WTC11 (cell line): ENCODE data around the gene INO80B. TPM values are rescaled to one million over a fixed set of nuclear protein-coding genes. Genes with fewer than 3 reads are reported as not detected.

Experiments used
- AFF4 ChIP-seq: sonication (generic); formaldehyde crosslinking; IDR thresholded peaks from 2 replicates; pipeline ENCODE4 v1.8.1; 2023; ENCODE audit warnings: mild to moderate bottlenecking, missing genetic modification reagents, borderline replicate concordance
- ELF4 ChIP-seq: sonication (generic); formaldehyde crosslinking; IDR thresholded peaks from 2 replicates; pipeline ENCODE4 v1.8.1; 2022; ENCODE audit warnings: low read depth, mild to moderate bottlenecking, moderate library complexity, missing genetic modification reagents
- ETV6 ChIP-seq: sonication (generic); formaldehyde crosslinking; IDR thresholded peaks from 2 replicates; pipeline ENCODE4 v1.8.1; 2022; ENCODE audit warnings: mild to moderate bottlenecking, missing genetic modification reagents
- IRF2 ChIP-seq: sonication (generic); formaldehyde crosslinking; IDR thresholded peaks from 2 replicates; pipeline ENCODE4 v1.8.0; 2022; ENCODE audit warnings: low read depth, missing genetic modification reagents, borderline replicate concordance
- JAZF1 ChIP-seq: fragments of 250-450 bp; sonication (Bioruptor Pico); IDR thresholded peaks from 2 replicates; pipeline ENCODE4 v1.9.0; 2021; ENCODE audit warnings: moderate library complexity, mild to moderate bottlenecking, inconsistent platforms
- MXD4 ChIP-seq: fragments of 250-450 bp; sonication (Bioruptor Pico); IDR thresholded peaks from 2 replicates; pipeline ENCODE4 v1.8.0; 2021; ENCODE audit warnings: mild to moderate bottlenecking, moderate library complexity, borderline replicate concordance
- MYBL2 ChIP-seq: sonication (generic); formaldehyde crosslinking; IDR thresholded peaks from 2 replicates; pipeline ENCODE4 v1.8.1; 2023; ENCODE audit warnings: mild to moderate bottlenecking, moderate library complexity, missing genetic modification reagents
- NFATC4 ChIP-seq: fragments of 250-450 bp; sonication (Bioruptor Pico); IDR thresholded peaks from 2 replicates; pipeline ENCODE4 v1.9.0; 2021; ENCODE audit warnings: mild to moderate bottlenecking
- NFE2L1 ChIP-seq: sonication (generic); formaldehyde crosslinking; IDR thresholded peaks from 2 replicates; pipeline ENCODE4 v1.8.1; 2023; ENCODE audit warnings: missing genetic modification reagents
- NFYB ChIP-seq: sonication (generic); formaldehyde crosslinking; conservative IDR thresholded peaks from 2 replicates; pipeline ENCODE4 v1.8.0; 2022; ENCODE audit warnings: low read depth, missing genetic modification reagents
- NR3C1 ChIP-seq: sonication (generic); formaldehyde crosslinking; conservative IDR thresholded peaks from 2 replicates; pipeline ENCODE4 v1.8.1; 2023; ENCODE audit warnings: low read depth, mild to moderate bottlenecking, missing genetic modification reagents
- OVOL2 ChIP-seq: fragments of 250-450 bp; sonication (Bioruptor Pico); IDR thresholded peaks from 2 replicates; pipeline ENCODE4 v1.9.0; 2021; ENCODE audit warnings: mild to moderate bottlenecking, borderline replicate concordance
- PRRX2 ChIP-seq: fragments of 250-450 bp; sonication (Bioruptor Pico); IDR thresholded peaks from 2 replicates; pipeline ENCODE4 v1.8.0; 2021; ENCODE audit warnings: mild to moderate bottlenecking
- RORB ChIP-seq: fragments of 250-450 bp; sonication (Bioruptor Pico); IDR thresholded peaks from 2 replicates; pipeline ENCODE4 v1.9.0; 2021; ENCODE audit warnings: mild to moderate bottlenecking
- SMAD3 ChIP-seq: sonication (generic); formaldehyde crosslinking; IDR thresholded peaks from 2 replicates; pipeline ENCODE4 v1.8.0; 2022; ENCODE audit warnings: missing genetic modification reagents, mild to moderate bottlenecking, borderline replicate concordance
- SMAD4 ChIP-seq: sonication (generic); formaldehyde crosslinking; IDR thresholded peaks from 2 replicates; pipeline ENCODE4 v1.8.0; 2022; ENCODE audit warnings: mild to moderate bottlenecking, missing genetic modification reagents
- SOX15 ChIP-seq: fragments of 250-450 bp; sonication (Bioruptor Pico); IDR thresholded peaks from 2 replicates; pipeline ENCODE4 v1.9.0; 2021; ENCODE audit warnings: mild to moderate bottlenecking
- SP1 ChIP-seq: sonication (generic); formaldehyde crosslinking; conservative IDR thresholded peaks from 2 replicates; pipeline ENCODE4 v1.8.1; 2022; ENCODE audit warnings: missing genetic modification reagents
- TCF7 ChIP-seq: sonication (generic); formaldehyde crosslinking; IDR thresholded peaks from 2 replicates; pipeline ENCODE4 v1.8.0; 2022; ENCODE audit warnings: mild to moderate bottlenecking, low read depth, missing genetic modification reagents, moderate library complexity
- TEAD1 ChIP-seq: sonication (generic); formaldehyde crosslinking; IDR thresholded peaks from 2 replicates; pipeline ENCODE4 v1.8.0; 2022; ENCODE audit warnings: mild to moderate bottlenecking, missing genetic modification reagents
- ZNF219 ChIP-seq: sonication (generic); formaldehyde crosslinking; IDR thresholded peaks from 2 replicates; pipeline ENCODE4 v1.8.0; 2023; ENCODE audit warnings: missing genetic modification reagents, mild to moderate bottlenecking, borderline replicate concordance
- ZNF263 ChIP-seq: sonication (generic); formaldehyde crosslinking; IDR thresholded peaks from 2 replicates; pipeline ENCODE4 v1.8.1; 2022; ENCODE audit warnings: low read depth, mild to moderate bottlenecking, moderate library complexity, missing genetic modification reagents
- ZNF317 ChIP-seq: sonication (generic); formaldehyde crosslinking; IDR thresholded peaks from 2 replicates; pipeline ENCODE4 v1.8.1; 2023; ENCODE audit warnings: low read depth, mild to moderate bottlenecking, moderate library complexity, missing genetic modification reagents, borderline replicate concordance
- ZNF416 ChIP-seq: fragments of 250-450 bp; sonication (Bioruptor Pico); IDR thresholded peaks from 2 replicates; pipeline ENCODE4 v1.9.0; 2021; ENCODE audit warnings: mild to moderate bottlenecking, inconsistent platforms
- ZSCAN18 ChIP-seq: fragments of 250-450 bp; sonication (Bioruptor Pico); IDR thresholded peaks from 2 replicates; pipeline ENCODE4 v2.1.2; 2022; ENCODE audit warnings: mild to moderate bottlenecking, moderate library complexity
- total RNA-seq: library from RNA; stranded (reverse); gene quantifications from 3 replicates; pipeline ENCODE4 v1.2.3, GENCODE V29; 2021
- TF ChIP-seq, protein P1 (sequence below): sonication (generic); formaldehyde crosslinking; IDR thresholded peaks from 2 replicates; pipeline ENCODE4 v1.8.1; 2023; ENCODE audit warnings: mild to moderate bottlenecking, moderate library complexity, missing genetic modification reagents
- TF ChIP-seq, protein P2 (sequence below): sonication (generic); formaldehyde crosslinking; IDR thresholded peaks from 2 replicates; pipeline ENCODE4 v1.8.1; 2023; ENCODE audit warnings: mild to moderate bottlenecking, missing genetic modification reagents, moderate library complexity
- TF ChIP-seq, protein P3 (sequence below): fragments of 250-450 bp; sonication (Bioruptor Pico); IDR thresholded peaks from 2 replicates; pipeline ENCODE4 v1.9.0; 2021; ENCODE audit warnings: mild to moderate bottlenecking
- TF ChIP-seq, protein P4 (sequence below): sonication (generic); formaldehyde crosslinking; IDR thresholded peaks from 2 replicates; pipeline ENCODE4 v1.8.1; 2023; ENCODE audit warnings: mild to moderate bottlenecking, missing genetic modification reagents, moderate library complexity

The INO80B gene
- total RNA-seq, 1 experiment from 2014 or later: 20.2 TPM

- no peak for TF ChIP-seq TCF7
- no peak; the same call in 1 of the 2 replicates for TF ChIP-seq NR3C1 (CRISPR knock-in tag)
- peak; percentile 27 for TF ChIP-seq TEAD1 (CRISPR knock-in tag)
- TF ChIP-seq RORB (CRISPR knock-in tag): no peak
- TF ChIP-seq MYBL2 (CRISPR knock-in tag): no peak
- TF ChIP-seq ELF4 (CRISPR knock-in tag): no peak
- peak; percentile 77 for TF ChIP-seq SP1
- TF ChIP-seq, protein P1, sequence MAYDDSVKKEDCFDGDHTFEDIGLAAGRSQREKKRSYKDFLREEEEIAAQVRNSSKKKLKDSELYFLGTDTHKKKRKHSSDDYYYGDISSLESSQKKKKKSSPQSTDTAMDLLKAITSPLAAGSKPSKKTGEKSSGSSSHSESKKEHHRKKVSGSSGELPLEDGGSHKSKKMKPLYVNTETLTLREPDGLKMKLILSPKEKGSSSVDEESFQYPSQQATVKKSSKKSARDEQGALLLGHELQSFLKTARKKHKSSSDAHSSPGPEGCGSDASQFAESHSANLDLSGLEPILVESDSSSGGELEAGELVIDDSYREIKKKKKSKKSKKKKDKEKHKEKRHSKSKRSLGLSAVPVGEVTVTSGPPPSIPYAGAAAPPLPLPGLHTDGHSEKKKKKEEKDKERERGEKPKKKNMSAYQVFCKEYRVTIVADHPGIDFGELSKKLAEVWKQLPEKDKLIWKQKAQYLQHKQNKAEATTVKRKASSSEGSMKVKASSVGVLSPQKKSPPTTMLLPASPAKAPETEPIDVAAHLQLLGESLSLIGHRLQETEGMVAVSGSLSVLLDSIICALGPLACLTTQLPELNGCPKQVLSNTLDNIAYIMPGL: peak; percentile 95
- TF ChIP-seq, protein P2, sequence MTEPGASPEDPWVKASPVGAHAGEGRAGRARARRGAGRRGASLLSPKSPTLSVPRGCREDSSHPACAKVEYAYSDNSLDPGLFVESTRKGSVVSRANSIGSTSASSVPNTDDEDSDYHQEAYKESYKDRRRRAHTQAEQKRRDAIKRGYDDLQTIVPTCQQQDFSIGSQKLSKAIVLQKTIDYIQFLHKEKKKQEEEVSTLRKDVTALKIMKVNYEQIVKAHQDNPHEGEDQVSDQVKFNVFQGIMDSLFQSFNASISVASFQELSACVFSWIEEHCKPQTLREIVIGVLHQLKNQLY (CRISPR knock-in tag): no peak
- TF ChIP-seq ZNF317 (CRISPR knock-in tag): no peak
- no peak for TF ChIP-seq JAZF1 (CRISPR knock-in tag)
- TF ChIP-seq NFATC4 (CRISPR knock-in tag): no peak
- no peak for TF ChIP-seq NFYB (CRISPR knock-in tag)
- TF ChIP-seq SOX15 (CRISPR knock-in tag): no peak
- no peak for TF ChIP-seq PRRX2 (CRISPR knock-in tag)
- TF ChIP-seq OVOL2 (CRISPR knock-in tag): no peak
- peak; percentile 83; the same call in 1 of the 2 replicates for TF ChIP-seq ZNF219 (CRISPR knock-in tag)
- no peak for TF ChIP-seq ZNF263 (CRISPR knock-in tag)
- TF ChIP-seq SMAD4 (CRISPR knock-in tag): no peak
- no peak for TF ChIP-seq IRF2 (CRISPR knock-in tag)
- TF ChIP-seq ETV6 (CRISPR knock-in tag): peak; percentile 72
- TF ChIP-seq SMAD3: 0 out of 2 replicates have a peak, but pooled peaks have one; percentile 29
- TF ChIP-seq ZSCAN18 (CRISPR knock-in tag): no peak
- TF ChIP-seq, protein P3, sequence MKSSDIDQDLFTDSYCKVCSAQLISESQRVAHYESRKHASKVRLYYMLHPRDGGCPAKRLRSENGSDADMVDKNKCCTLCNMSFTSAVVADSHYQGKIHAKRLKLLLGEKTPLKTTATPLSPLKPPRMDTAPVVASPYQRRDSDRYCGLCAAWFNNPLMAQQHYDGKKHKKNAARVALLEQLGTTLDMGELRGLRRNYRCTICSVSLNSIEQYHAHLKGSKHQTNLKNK (CRISPR knock-in tag): no peak
- TF ChIP-seq AFF4: no peak; the same call in 1 of the 2 replicates
- 0 out of 2 replicates have a peak, but pooled peaks have one; percentile 22 for TF ChIP-seq ZNF416 (CRISPR knock-in tag)
- TF ChIP-seq, protein P4, sequence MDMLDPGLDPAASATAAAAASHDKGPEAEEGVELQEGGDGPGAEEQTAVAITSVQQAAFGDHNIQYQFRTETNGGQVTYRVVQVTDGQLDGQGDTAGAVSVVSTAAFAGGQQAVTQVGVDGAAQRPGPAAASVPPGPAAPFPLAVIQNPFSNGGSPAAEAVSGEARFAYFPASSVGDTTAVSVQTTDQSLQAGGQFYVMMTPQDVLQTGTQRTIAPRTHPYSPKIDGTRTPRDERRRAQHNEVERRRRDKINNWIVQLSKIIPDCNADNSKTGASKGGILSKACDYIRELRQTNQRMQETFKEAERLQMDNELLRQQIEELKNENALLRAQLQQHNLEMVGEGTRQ: no peak
- TF ChIP-seq NFE2L1: peak; percentile 47; the same call in 1 of the 2 replicates
- TF ChIP-seq MXD4 (CRISPR knock-in tag): no peak
Observed at GRCh38 chr2:74441690-74442482, 13.0 kb upstream of the INO80B start, which contains the start of gene RTKN (continued).
